Activated CD8-positive, alpha-beta memory T cell treated with anti-CD3 and anti-CD28 coated beads, Interleukin-2, amount 50 U/mL, for 1 hour (primary cell): ENCODE results near the gene OLFML1.

ENCODE experiments used
- DNase-seq: peaks from one replicate; pipeline ENCODE4 v3.0.0-alpha.2; 2020; ENCODE audit errors: extremely low read depth

The OLFML1 gene

DNA sequence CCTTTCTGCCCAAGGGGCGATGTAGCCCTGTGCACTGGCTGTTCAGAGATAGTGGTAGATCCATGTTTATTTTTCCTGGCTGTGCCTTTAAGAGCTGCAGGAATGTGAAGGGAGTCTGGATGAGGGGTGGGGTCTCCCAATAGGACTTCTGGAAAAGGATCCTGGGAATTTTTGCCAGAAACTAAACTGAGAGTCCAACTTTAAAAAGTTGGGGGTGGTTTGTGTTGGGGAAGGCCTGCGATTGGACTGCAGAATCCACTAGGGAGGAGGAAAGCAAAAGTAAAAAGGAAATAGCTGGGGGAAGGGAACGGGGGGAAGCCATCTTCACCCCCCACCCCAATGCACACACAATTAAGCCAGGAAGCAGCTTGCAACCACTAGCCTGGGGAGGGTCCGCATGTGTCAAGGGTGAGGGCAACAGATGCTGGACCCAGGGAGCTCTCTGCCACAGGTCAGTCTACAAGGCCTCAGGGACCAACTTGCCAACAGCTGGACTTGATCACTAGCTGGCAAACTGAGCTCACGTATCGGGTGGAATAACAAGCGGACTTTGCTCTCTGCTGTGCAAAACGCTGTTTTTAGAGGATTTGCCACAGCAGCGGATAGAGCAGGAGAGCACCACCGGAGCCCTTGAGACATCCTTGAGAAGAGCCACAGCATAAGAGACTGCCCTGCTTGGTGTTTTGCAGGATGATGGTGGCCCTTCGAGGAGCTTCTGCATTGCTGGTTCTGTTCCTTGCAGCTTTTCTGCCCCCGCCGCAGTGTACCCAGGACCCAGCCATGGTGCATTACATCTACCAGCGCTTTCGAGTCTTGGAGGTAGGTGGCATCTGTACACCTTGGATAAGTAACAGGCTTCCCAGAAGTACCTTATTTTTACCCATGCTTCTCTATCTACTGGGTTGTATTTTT is at the start of gene OLFML1:
Gene OLFML1, plus strand, starts transcription at position 321 of the 912 bp plus-strand sequence. Its CDS starts 370 bp downstream, at position 691.
- DNase-seq = no peak

DNA sequence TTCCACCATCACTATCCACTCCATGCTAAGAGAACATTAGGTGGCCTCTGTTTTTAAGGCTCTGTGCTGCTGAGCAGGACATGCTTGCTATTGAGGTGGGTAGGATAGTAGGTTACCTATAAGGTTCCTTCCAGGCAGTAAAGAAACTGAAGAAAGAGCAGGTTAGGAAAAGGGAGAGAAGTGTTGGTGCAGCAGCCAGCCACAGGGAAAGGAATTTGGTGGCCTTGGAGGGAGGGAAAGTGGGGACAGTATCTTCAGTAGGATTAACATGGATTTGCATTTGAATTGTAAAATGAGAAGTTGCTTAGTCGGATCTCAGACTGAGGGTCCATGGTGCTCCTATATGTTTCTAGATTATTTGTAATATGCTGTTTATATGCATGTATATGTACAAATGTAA is 49.2 kb upstream of the OLFML1 start:
- DNase-seq = no peak

DNA sequence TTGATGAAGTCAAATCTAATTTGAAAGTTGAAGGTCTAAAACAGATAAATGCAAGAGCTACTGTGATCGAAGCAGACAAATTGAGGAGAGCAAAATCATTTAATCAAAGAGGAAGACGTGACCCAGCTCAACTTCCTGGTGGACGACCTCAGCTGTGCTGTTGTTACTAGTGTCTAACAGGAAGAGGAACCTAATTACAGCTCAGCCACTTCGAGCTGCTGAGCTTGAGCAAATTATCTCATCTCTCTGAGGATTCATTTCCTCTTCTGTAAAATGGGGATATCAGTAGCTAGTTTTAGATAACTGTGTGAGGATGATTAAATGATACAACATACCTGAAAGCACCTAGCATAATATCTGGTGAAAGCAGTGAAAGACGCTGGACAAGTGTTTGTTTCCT is 48.6 kb upstream of the OLFML1 start:
- no peak for DNase-seq

DNA sequence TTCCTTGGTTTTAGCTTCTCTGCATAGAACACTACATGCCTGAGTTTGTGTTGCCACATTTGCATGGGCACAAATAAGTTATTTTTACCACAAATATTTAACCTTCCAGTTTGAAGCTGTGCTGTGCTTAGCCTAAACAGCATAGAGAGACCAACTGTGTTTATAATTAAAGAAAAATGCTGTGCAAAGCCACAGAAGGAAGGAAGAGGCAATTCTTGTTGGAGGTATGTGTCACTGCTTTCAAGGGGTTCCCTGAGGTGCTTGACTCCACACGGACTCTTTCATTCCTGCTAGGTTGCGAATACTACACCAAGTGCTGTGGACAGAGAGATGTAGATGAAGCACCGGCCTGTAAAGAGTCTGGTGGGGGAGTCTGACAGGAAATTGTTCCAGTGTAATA is 47.6 kb upstream of the OLFML1 start:
- DNase-seq = no peak

DNA sequence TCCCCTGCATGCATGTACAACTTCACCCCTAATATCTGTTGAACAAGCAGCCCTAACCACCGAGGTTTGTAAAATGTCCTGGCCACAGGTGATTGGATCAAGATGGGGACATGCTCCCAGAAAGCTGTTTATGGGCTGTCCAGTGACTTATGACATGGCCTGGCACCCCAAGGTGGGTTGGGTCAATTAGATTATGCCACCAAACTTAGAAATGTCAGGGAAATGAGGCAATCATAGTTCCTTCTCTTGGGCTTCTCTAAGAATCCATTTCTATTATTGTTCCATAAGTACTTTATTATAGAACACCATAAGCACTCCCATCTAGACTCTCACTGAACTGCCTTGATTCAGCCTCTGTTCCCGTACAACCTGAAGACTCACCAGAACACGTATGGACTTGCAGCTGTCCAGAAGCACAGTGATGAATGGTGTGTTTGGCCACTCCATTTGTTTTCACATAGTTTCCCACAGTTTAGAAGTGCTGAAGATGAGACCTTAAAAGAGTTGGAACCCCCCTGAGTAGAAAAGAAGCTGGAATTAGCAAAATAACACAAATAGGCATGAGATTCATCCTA is 45.5 kb upstream of the OLFML1 start:
- DNase-seq = no peak

DNA sequence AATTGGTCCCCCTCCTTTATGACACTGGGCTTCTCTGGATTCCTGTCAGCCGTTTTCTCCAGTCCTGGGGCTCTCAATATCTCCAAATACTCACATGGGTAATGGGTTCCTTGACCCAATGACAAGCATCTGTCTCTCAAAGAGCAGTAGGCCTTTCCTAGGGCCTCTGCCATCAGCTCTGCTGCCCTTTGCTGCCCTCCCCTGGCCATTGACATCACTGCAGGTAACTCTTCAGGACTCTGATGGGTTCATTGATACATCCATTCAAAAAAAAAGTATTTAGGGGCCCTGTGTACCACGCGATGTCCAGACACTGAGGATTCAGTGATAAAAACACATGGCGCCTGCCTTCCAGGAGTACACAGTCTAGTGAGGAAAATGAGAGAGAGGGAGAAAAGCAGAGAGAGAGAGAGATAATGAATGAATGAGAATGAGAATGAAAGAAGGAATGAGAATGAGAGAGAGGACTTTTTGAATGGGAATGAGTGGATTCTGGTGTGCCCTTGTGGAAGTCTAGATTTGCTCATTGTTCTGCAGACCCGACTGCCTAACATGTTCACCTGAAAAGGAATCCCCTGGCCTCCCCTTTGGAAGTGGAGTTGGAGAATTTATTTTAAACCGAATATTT is 42.6 kb upstream of the OLFML1 start:
- DNase-seq = no peak

DNA sequence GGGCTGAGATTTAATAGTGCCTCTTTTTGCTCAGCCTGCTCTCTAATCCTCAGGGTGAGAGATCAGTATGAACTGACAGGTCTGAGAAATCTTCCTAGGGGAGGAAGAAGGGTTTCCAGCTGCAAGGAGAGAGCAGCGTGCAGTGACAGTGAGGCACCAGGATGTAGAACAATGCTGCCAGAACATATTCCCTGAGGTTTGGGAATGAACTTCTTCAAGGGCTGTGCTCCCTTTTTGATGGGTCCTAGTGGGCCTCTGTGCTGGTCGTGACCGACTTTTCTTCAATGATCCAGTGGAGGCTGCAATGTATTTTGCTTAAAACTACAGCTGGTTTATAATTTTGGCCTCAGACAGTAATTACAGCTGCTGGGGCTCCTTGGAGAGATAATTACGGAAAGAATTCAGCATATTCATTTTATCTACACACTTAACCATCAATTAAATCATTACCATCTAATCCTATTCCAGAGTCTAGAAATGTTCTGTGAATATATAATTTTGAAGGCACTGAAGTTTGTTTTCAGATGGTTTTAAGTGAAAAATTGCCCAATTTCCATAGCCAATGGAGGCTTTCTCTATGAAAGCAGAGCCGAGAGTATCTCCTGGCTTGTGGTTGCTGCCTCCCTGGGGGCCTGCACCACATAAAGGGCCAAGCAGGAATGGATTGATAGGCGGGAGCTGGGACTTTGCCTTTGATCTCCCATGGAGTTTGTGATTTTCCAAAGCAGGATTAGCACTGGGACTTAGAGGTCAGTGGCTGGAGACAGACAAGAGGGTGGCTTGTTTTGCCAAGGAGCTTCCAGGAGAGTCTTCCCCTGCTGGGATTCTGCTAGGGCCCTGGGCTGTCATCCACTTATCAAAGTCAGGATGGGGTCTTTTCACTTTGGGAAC is 41.0 kb upstream of the OLFML1 start:
- no peak for DNase-seq

DNA sequence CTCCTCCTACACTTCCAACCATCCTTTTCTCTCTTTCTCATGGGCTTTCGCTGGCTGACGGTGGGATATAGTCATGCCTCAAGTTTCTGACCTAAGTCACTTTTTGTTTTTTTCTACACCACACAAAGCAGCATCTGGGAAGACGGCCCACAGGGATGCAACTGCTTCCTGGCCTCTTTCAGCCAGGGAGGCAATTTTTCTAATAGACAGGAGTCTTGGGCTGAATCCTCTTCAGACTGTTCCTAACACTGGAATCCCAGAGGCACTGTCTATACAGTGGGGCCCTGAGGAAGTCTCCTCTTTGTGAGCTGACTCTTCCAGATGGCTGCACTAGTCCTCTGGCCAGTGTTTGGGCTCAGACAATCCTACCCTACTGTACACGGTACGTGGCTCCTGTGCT is 39.7 kb upstream of the OLFML1 start:
- no peak for DNase-seq

DNA sequence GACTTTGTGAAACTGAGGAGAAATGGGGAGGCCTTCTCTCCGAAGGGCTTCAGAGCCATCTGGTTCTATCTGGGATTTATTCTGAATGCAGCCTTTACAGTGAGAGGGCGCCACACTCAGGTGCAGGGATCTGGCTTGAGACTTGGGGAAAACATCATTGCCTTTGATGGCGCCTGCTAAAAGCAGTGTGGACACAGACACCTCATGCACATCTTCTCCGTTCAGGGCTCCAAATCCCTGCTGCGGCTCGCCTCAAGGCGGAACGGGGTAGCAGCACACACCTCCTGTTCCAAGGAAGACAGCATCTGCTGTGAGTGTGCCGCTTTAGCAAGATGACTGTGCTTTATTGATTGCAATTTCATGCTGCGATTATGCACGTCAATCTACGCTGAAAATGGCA is 37.1 kb upstream of the OLFML1 start:
- no peak for DNase-seq

DNA sequence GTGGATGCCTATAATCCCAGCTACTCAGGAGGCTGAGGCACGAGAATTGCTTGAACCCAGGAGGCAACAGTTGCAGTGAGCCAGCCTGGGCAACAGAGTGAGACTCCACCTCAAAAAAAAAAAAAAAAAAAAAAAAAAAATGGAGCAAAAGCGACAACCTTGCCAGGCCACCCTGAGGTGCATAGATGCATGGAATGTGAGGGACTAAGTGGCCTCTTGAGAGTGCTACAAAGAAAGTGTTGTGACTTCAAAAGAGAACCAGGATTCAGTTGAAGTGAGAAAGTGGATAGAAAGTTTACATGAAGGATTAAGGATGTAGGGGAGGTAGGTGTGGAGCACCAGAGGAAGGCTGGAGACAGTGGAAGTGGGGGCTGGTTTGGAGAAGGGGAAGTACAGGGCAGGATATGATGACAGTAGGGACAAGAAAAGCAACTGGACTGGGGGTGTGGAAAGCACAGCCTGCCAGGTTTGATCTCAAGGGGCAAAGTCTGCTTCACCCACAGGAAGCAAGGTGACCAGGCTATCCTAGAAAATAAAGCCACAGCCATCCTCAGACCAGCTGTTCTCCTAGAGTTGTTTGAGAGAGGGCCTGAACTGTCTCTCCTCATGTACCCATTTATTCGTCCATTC is 36.0 kb upstream of the OLFML1 start:
- no peak for DNase-seq

DNA sequence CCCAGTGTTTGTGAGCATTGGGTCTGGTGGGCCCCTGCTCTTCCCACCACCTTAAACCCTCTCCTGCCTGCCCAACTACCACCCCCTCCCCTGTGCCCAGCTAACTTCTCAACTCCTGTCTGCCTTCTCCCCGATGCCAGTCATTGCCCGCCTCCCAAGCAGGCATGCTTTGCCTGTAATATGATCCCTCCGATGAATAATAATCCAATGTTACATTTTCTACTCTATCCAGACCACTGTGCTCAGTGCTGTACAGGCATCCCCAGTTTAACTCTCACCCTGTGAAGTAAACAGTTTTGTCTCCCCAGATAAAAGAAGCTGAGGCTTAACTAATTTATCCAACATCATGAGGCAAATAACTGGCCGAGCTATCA is 35.5 kb upstream of the OLFML1 start:
- DNase-seq = no peak

DNA sequence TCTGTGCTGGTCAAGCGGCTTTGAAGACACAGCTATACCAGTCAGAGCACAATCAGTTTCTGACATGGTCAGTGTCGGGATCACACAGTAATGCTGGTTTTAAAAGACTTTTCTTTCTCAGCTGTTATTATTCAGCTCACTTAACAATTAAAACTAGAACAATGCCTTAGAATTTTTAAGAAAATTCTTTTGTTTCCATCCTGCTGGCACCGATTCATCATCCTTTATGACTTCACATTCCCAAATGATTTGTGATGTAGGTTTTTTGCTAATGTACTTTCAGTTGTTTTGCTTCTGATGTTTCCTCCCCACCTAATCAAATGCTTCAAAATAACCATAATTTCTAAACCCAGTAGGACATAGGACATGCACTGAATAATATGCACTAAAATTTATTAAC is 34.5 kb upstream of the OLFML1 start:
- no peak for DNase-seq

DNA sequence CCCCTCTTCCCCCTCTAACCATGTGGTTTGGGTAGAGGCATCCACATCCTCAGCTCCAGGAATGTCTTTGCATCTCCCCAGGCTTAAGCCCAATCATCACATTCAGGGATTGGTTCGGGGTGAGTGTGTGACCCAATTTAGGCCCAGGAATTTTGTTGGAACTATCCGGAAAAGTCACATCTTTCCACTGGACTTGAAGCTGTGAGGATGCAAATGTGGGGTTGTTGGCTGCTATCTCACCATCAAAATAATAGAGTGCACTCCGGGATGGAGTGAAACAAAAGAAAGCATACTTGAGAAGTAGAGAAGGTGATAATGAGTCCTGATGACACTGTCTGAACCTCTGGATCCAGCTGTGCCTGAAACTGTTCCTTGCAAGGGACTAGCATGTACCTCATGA is 33.8 kb upstream of the OLFML1 start:
- no peak for DNase-seq

DNA sequence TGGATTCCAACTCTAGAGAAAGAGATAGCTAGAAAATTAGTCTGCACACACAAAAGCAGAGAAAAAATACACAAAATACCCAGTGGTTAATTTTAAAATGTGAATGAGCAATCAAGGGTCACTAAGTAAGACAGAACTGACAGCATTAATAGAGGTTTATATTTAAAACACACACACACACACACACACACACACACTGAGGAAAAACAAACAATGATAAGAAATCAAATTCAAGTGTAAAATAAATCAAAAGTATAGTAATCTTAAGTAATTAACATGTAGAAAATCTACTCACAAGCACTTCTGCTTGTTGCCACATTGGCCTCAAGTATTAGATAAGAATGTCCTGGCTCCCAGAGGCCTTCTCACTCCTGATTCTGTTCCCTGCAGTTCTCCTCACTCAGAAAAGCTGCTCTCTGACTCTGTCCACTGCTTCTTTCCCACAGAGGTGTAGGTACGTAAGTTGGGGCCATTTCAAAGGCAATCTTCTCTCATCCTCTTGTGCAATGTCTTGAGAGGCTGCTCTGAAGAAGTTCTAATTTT is 33.3 kb upstream of the OLFML1 start:
- DNase-seq = no peak

DNA sequence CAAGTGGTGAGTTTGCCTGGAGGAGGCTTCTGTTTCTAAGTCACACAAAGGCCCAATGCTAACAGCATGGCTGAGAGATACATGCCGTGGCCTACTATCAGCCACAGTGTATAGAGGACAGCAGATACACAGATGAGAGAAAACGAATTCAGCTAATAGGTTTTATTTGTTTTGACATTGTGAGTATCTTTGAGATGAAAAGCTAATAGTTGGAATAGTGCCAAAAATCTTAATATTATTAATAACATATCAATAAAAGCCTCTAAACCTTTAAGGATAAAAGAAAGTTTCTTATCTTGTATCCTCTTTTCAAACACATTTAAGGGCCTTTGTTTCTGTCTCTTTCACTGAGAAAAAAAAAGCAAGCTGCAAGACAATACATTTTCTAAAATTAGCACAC is 30.5 kb upstream of the OLFML1 start:
- no peak for DNase-seq

DNA sequence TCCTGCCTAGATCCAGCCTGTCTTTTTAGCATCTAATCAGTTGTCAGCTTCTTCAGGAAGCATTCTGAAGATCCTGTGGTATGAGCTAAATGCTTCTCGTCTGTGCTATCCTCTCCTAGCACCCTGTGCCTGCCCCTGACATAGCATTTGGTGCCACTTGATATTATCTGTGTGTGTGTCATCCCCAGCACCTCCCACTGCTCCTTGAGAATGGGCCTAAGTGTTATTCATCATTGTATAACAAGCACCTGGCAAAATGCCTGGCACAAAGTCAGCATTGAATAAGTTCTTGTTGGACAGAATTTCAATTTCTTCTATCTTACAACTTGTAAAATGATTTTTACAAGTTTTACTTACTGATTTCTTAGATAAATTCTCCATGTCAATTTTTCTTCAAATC is 28.1 kb upstream of the OLFML1 start:
- no peak for DNase-seq

DNA sequence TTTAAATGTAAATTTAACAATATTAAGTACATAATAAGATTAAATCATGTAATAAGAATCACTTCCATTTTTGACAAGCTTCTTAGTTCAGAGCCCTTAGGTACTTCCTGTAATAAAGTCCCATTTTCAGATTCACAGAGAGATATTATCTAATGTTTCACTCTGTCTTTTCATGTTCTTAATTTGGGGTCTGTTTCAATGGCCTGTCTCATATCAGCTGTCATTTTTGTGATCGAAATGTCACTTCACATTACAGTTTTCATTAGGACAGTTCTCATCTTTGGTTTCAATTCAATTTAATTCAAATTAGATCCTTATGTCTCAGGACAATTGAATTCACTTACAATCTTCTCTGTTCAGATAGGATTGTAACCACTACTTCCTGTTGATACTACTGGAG is 22.6 kb upstream of the OLFML1 start:
- DNase-seq = no peak

DNA sequence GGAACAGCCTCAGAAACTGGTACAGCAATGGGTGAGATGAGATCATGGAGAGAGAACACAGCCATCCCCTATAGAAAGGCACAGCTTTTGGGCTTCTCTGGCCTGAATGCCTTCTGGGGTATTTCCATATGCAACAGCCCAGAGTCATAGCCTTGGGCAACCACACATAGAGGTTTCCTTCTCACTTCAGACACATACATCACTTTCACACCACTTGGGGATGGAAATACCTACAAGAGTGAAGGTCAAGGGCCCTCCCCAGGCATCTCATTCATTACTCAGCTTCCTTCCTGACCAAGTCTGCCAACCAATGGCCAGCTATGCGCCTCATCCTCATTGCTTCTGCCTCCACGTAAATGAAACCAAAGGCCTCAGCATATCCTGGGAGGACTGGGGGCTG is 17.7 kb upstream of the OLFML1 start:
- no peak for DNase-seq

DNA sequence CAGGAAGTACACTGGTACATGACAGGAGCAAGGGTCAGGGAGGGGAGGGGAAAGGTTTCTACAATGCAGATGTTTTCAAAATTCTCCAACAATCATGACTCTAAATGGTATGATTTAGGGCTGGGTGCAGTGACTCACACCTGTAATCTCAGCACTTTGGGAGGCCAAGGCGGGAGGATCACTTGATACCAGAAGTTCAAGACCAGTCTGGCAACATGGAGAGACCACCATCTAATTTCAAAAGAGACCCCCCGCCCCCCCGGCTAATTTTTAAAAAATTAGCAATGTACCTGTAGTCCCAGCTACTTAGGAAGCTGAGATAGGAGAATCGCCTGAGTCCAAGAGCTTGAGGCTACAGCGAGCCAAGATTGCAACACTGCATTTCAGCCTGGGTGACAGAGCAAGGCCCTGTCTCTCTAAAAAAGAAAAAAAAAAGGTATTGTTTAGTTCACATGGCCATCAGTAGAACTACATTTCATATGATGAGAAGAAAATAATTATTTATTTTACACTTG is 15.9 kb upstream of the OLFML1 start:
- DNase-seq = no peak

DNA sequence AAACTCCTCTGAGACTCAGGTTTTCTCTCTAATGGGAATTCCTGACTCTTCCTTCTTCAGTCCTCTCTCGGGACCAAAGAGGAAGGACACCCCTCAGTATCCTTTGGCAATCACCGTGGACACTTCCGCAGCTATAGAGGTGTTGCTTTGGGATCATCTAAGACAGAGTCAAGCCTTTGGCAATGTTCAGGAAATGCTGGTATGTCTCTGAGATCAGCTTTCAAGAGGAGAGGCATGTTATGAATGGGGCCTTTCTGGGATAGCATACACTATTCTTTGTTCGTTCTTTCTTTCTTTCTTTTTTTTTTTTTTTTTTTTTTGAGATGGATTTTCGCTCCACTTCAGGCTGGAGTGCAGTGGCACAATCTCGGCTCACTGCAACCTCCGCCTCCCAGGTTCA is 14.2 kb upstream of the OLFML1 start:
- no peak for DNase-seq

DNA sequence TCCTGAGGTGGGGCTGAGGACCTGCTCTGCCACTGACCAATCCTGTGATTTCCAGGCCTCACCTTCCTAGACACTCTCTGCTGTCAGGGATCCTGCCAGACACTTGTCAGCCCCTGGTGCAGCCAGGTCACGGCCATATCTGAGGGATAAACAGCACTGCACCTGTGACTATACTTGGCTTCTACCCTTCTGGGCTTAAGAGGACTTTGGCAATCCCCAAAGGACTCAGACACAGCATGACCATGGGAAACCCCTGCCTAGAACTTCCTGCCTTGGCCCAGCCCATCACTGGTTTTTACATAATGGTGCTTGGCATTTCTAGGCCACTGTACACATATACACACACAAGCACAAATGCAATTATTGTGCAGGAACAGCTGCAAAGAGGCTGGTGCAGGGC is 11.6 kb upstream of the OLFML1 start:
- DNase-seq = no peak
